Inflammatory macrophage (primary cell): Measurements from ENCODE around the gene FAAP100.
"Not testable (repeated sequence)": the region's sequence is repeated elsewhere in the genome, so short reads cannot be mapped to it uniquely, and the experiment has no call there.

ENCODE experiments used
- DNase-seq, 2 donors: peaks; one replicate each; pipeline ENCODE4 v3.0.0-alpha.2; 2020 to 2022
- total RNA-seq, 18 experiments: gene quantifications; one replicate each; lab custom pipeline; 2026; ENCODE audit warnings: mixed read lengths in 6 of 18, inconsistent platforms in 2 of 18; lab: John Stamatoyannopoulos, UW

The FAAP100 gene, protein sequence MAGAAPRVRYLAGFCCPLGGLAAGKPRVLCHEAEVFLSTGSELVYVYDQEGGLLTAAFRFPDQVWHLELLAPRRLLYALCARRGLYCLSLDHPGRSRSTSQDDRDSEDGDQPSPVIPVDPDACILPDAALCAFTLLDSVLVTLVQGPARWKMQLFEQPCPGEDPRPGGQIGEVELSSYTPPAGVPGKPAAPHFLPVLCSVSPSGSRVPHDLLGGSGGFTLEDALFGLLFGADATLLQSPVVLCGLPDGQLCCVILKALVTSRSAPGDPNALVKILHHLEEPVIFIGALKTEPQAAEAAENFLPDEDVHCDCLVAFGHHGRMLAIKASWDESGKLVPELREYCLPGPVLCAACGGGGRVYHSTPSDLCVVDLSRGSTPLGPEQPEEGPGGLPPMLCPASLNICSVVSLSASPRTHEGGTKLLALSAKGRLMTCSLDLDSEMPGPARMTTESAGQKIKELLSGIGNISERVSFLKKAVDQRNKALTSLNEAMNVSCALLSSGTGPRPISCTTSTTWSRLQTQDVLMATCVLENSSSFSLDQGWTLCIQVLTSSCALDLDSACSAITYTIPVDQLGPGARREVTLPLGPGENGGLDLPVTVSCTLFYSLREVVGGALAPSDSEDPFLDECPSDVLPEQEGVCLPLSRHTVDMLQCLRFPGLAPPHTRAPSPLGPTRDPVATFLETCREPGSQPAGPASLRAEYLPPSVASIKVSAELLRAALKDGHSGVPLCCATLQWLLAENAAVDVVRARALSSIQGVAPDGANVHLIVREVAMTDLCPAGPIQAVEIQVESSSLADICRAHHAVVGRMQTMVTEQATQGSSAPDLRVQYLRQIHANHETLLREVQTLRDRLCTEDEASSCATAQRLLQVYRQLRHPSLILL
- total RNA-seq: 11.1 to 73.9 (median 37.0) reads per million in 18 experiments

GRCh38 chr17:81552244-81553017 is at the start of gene FAAP100:
FAAP100 (minus strand) TSS chr17:81552353; CDS start chr17:81552330, 23 bp downstream.
- DNase-seq: peak; percentile 75 to 89

GRCh38 chr17:81601525-81602120 is 49.5 kb upstream of the FAAP100 start:
- DNase-seq: peak; percentile 68 to 69

DNA sequence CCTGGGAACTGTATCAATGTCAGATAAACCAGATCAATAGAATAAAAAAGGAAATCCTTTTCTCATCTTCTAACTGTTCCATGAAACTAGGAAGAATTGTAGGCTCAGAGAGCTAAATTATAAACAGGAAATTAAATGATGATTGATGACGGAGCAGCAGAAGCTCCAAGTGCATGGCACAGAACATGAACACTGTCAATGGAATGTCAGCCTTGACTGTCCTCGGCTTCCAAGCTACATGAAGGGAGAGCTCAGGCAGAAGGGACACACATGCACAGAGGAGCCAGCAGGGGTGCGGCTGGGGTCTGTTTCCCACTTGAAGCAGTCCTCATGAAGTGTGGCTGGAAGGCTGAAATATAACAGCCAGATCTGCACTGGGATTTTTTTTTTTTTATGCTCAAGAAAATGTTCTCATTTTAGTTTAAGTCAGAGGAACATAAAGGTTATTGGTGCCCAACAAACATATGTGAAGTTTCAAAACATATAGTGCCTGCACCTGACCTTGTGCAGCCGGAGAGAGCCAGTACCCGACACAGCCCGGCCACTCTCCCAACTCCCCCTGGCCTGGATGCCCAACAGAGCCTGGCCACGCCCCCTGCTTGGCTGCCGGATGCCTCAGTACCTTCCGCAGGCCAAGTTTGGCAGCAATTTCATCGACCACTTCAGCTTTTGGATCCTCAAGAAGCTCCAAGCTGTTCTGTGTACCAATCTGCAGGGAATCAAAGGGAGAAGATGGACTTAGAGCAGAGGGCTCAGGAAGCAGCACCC is 47.8 kb upstream of the FAAP100 start:
- DNase-seq: no peak

DNA sequence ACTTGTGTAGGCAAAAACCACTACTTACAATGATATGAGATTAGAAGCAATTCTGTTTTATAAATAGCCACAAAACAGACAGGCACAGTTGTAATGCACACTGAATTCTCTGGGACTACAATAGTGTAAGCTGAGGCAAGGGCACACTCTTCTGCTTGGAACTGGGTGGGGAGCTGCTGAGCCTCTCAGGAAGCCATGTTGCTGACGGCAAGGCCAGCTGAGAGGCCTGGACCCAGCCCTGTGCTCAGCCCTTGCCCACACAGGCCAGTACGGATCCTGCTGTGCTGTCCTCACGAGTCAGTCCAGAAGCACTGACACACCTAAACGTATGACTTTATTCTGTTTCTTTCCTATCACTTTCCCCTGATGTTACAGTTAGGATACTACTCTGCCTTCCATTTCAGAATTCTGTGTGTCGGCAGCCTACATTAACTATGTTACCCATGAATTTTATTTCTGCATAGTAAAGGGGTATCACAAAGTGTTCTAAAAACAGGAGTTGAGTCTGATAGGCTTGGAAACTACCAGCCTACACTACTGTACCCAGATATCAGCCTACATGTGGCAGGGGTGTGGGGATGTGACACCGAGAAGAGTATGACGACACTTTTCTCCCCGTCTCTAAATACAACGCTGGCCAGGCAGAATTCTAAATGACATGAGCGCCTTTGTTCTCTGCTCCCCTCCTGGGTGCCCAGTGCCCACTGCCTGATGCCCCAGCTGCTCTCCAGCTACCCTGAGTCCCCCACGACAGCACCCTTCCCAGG is 41.1 kb upstream of the FAAP100 start:
- DNase-seq: no peak

GRCh38 chr17:81591971-81592370 is 39.8 kb upstream of the FAAP100 start:
- DNase-seq: no peak

DNA sequence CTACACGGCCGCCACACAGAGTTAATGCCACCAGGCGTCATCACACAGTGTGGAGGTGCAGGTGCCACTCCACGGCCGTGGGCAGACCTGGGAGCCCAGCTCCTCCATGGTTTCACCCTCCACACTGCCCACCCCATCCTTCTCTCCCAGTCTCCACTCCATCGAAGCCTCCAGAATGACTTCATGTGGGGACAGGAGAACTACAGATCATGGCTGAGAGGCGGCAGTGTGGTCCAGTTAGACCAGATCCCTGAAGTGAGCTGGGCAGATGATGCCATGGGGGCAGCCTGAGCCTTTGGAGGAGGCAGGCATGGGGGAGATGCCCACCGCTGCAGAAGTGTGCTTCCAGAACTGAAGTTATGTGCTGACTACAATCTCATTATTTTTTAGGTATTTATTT is 38.0 kb upstream of the FAAP100 start:
- no peak for DNase-seq

- no peak for DNase-seq
Measured at GRCh38 chr17:81589612-81590011, 37.5 kb upstream of the FAAP100 start.

DNA sequence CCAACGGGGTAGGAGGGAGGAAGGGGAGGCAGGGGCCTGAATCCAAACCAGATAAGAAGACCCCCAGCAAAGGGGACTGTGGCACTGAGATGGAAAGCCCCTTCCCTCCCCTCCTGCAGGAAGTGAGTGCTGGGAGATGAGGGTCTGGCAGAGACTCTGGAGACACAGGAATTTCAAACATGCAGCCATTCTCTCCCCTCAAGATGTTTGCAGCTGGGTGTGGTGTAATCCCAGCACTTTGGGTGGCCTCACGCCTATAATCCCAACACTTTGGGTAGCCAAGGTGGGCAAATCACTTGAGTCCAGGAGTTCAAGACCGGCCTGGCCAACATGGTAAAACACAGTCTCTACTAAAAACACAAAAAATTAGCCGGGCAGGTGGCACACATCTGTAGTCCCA is 33.9 kb upstream of the FAAP100 start:
- DNase-seq: no peak

- not testable (repeated sequence) for DNase-seq
Measured at GRCh38 chr17:81584771-81585170, 32.6 kb upstream of the FAAP100 start.

DNA sequence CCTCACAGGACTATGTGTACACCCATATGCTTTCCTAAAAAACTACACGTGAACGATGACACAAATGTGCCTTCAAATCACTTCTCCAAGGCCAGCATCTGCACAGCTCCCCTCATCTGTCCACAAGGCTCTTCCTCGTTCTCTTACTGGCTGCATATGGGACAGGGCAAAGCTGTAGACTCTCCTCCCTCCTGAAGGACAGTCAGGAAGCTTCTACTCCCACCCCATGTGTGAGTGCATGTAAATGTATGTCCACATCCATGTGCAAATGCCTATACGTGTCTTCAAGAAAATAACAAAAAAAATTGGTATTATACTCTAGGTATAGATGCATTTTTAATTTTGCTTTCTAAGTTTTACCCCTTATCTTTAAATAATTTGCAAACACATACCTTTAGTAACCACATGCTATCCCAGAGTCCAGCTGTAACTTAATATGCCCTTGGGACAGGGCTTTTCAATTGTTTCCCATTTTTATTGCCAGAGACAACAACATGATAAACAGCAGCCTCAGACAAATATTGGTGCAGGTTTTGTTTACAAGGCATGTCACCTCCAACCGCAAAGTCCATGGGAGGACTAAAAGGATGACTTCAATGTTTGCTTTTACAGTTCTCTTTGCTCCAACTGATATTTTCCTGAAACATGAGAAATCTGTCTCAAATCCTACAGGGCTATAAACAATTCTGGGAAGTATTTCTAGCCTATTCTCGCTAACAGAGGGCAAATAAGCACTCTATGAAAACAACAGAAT is 31.6 kb upstream of the FAAP100 start:
- no peak for DNase-seq

GRCh38 chr17:81582749-81583148 is 30.6 kb upstream of the FAAP100 start:
- no peak for DNase-seq

DNA sequence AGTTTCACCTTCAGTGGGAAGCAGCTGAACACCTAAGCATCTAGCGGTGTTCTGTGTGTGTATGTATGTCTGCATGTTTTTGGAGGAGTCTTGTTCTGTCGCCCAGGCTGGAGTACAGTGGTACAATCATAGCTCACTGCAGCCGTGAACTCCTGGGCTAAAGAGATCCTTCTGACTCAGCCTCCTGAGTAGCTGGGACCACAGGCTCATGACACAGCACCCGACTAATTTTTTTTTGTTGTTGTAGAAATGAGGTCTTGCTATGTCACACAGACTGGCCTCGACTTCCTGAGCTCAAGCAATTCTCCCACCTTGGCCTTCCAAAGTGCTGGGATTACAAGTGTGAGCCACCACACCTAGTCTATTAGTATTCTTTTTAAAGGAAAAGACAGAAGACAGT is 30.2 kb upstream of the FAAP100 start:
- DNase-seq: no peak

DNA sequence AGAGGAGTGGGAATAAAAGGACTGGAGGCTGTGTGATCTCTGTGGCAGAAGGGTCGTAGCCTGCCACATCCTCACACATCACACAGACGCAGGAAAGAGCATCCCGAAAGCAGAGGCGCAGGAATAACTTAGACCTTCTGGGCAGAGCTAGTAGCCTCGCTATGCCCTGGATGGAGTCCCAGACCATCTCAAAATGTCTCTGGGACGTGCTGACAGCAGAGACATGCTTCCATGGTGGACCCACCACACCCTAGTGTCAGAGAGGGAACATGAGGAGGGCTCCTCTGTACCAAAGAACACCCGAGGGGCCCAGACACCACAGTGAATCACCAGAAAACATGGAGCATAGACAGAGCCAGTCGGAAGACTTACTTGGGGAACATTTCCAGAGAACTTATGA is 29.6 kb upstream of the FAAP100 start:
- DNase-seq: no peak

- DNase-seq: no peak
Measured at GRCh38 chr17:81580481-81580880, 28.3 kb upstream of the FAAP100 start.

DNA sequence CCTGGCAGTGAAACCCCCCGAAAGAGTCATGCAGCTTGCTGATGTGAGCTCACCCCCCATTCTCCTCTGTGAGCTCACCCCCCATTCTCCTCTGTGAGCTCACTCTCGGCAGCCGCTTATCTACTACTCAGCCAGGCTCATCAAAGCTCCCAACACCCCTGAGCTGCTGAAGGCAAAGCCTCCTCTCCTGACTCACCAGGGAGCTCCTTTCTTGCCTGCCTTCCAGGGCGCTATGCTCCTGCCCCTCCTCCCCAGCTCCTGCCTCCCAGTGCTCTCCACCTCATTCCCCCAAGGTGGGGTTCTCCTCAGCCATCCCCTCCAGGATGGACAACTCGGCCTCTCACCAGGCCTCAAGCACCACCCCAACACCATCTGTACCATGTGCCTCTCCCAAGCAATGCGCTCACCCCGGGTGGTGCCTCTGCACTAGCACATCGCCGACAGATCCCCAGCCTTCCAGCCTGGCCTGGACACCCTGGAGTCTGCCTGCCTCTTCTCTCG is 27.7 kb upstream of the FAAP100 start:
- DNase-seq: no peak

DNA sequence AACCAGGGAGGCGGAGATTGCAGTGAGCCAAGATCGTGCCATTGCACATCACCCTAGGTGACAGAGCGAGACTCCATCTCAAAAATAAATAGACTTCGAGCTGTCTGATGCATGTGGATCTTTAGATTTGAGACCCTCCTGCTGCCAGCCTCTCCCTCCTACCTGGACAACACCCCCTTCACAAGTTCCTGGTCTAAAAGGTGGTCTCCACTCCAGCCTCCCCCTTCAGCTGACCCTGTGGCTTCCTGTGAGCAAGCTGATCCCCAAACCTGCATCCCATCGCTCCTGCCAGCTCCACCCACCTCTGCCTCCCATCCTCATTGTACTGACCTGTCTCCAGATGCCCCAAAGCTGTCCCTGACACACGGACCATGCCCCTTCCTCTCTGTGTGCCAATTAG is 27.1 kb upstream of the FAAP100 start:
- no peak for DNase-seq

- no peak for DNase-seq
Measured at GRCh38 chr17:81578561-81579225, 26.5 kb upstream of the FAAP100 start.

DNA sequence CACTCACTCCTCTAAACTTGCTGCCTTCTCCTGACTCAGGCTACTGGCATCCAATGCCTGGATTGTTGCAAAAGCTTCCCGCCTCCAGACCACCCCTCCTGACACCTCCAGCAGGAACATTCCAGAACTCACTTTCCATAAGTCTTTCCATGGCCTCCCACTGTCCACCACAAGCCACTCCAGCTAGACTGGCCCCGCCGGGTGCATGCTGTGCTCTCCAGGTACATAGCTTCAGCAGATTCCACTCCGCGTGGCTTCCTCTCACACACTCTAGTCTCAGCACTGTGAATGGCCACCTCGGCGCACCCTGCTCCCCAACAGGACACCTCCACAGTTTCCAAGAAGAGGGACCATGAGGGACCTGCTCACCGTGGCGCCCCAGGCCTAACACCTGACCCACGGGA is 25.9 kb upstream of the FAAP100 start:
- DNase-seq: no peak
